HG03520 (cell line): ENCODE data around the gene SMARCA4.
"Not testable (repeated sequence)": the region's sequence is repeated elsewhere in the genome, so short reads cannot be mapped to it uniquely, and the experiment has no call there.

Experiments
- ATAC-seq: cut with Tn5 transposase; IDR thresholded peaks from one replicate; pipeline ENCODE4 v1.9.1; 2021; ENCODE audit warnings: mild to moderate bottlenecking, moderate library complexity; ENCODE audit not compliant: unreplicated experiment

Gene SMARCA4

GRCh38 chr19:10928563-10929401 lies 32.0 kb upstream of the SMARCA4 start, which contains the start of the genes TIMM29 and YIPF2:
Gene TIMM29, plus strand, starts transcription at chr19:10928811. Its CDS starts 12 bp downstream, at chr19:10928823.
Gene YIPF2, minus strand, starts transcription at chr19:10928639. Its CDS starts 229 bp downstream, at chr19:10928410.
- peak; percentile 76 for ATAC-seq

GRCh38 chr19:10929402-10929794 lies 31.4 kb upstream of the SMARCA4 start:
- no peak for ATAC-seq

GRCh38 chr19:10935371-10936059 lies 25.3 kb upstream of the SMARCA4 start:
- ATAC-seq: no peak

- ATAC-seq: no peak
These were observed 24.2 kb upstream of the SMARCA4 start for GRCh38 chr19:10936661-10937084.

GRCh38 chr19:10941649-10942048 lies 19.2 kb upstream of the SMARCA4 start:
- not testable (repeated sequence) for ATAC-seq

- ATAC-seq: not testable (repeated sequence)
These were observed 17.4 kb upstream of the SMARCA4 start for GRCh38 chr19:10943412-10943811.

- no peak for ATAC-seq
These were observed 15.6 kb upstream of the SMARCA4 start for GRCh38 chr19:10945264-10945663.

- ATAC-seq: no peak
These were observed 13.7 kb upstream of the SMARCA4 start for GRCh38 chr19:10946958-10947657.

GRCh38 chr19:10952809-10953208 lies 8.0 kb upstream of the SMARCA4 start:
- no peak for ATAC-seq

- ATAC-seq: not testable (repeated sequence)
These were observed 1.4 kb upstream of the SMARCA4 start for GRCh38 chr19:10959277-10959968.

- ATAC-seq: peak; percentile 31
These were observed 437 bp downstream of the SMARCA4 start for GRCh38 chr19:10961073-10961860.

GRCh38 chr19:10962863-10963262 lies 2.0 kb downstream of the SMARCA4 start:
- ATAC-seq: no peak

GRCh38 chr19:10963865-10964264 lies 3.0 kb downstream of the SMARCA4 start:
- ATAC-seq: no peak

- ATAC-seq: no peak
These were observed 4.1 kb downstream of the SMARCA4 start for GRCh38 chr19:10964903-10965302.

- no peak for ATAC-seq
These were observed 4.6 kb downstream of the SMARCA4 start for GRCh38 chr19:10965398-10965797.

GRCh38 chr19:10966809-10967208 lies 6.0 kb downstream of the SMARCA4 start:
- ATAC-seq: no peak

GRCh38 chr19:10968527-10969135 lies 7.8 kb downstream of the SMARCA4 start:
- no peak for ATAC-seq

GRCh38 chr19:10971107-10971726 lies 10.4 kb downstream of the SMARCA4 start:
- no peak for ATAC-seq
